GM18868 (cell line): ENCODE measurements around the gene IGDCC3.

ENCODE experiments used
- ATAC-seq: cut with Tn5 transposase; IDR thresholded peaks from one replicate; pipeline ENCODE4 v1.9.1; 2021; ENCODE audit warnings: mild to moderate bottlenecking, moderate library complexity; ENCODE audit not compliant: unreplicated experiment

Gene IGDCC3

DNA sequence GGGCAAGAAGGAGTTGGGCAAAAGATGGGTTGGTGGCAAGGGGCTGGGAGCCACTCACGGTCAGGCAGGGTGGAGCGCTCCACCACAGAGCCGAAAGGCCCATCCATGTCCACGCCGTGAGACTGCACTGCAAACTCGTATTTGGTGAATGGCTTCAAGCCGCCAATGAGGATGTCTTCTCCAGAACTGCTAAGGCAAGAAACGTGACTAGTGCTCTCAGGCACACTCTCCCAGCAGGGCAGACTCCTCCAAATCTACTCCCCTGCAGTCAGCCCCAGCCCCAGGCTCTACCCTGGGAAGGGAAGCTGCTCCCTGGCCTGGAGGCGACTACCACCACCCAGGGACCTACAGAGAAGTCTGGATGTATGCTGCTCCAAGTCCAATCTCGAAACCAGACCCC is 11.4 kb upstream of the IGDCC3 start:
- no peak for ATAC-seq

DNA sequence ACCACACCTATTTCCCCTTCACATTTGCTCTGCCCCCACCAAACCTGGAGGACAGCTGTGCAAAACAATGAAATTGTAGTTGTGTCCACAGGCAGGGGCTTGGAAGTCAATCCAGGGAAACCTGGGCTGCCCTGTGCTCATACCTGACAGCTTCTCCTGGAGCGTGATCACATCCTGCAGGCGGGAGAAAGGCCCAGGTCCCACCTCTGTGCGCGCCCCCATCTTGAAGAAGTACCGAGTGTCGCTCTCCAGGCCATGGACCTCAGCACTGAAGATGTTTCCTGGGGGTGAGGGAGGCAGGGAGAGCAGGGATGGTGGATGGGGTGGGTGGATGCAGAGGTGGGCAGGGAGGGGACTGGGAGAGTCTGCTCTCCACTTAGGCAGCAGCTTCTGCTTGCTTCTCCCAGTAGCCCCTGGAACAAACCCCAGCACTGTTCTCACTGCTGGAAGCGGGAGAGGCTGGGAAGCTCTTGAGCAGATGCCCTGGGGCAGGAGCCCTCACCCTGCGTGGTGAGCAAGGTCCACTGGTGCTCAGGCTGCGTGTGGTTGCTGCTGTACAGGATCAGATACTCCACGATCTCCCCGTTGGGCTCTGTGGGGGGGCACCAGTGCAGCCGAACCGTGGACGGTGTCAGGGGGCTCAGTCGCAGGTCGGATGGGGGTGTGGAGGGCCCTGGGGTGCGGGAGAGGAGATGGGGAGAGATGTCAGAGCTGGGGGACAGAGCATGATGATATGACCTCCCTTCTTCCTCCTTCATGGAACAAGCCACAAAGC is 10.7 kb upstream of the IGDCC3 start:
- ATAC-seq = no peak

DNA sequence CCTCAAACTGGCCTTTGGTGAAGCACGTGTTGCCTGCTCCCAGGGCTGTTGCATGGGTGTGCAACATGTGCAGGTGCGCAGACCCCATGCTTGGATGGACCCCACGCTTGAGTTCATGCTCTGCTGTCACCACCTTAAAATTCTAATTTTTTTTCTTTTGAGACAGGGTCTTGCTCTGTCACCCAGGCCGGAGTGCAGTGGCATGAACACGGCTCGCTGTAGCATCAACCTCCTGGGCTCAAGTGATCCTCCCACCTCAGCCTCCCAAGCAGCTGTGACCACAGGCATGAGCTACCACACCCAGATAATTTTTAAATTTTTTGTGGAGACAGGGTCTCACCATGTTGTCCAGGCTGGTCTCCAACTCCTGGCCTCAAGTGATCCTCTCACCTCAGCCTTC is 9.1 kb upstream of the IGDCC3 start:
- ATAC-seq = no peak

DNA sequence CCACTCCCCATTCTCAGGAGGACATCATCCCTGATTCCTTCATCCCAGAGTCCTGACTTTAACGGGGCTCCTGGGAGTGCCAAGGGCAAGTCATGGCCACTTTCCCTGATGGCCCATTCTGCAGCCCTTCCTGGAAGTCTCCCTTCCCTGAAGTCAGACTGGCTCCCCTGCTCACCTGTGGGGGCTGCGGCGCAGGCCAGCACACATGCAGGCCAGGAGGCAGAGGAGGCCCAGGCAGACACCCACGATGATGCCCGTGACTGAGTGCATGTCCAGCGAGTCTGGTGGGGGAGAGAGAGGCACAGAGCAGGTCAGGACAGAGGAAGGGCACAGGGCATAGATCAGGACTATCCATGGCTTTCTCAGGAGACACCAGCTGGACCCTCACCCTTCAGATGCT is 8.6 kb upstream of the IGDCC3 start:
- ATAC-seq = no peak

DNA sequence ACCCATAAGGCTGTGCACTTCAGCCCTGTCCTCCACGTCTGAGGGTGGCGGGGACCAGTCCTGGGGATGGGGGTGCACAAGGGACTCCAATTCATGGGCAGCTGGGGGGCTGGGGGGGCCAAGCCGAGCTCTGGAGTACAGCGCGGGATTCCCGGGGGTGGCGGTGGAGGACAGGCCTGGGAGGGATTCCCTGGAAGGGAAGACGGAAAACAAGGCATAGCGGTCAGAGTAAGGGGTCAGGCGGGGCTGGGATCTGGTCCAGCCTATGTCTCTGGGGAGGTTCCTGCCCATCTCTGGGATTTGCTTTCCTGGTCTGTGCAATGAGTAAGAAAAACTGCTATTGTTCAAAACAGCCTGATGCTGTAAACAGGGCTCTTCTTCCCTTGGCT is 8.1 kb upstream of the IGDCC3 start:
- no peak for ATAC-seq

DNA sequence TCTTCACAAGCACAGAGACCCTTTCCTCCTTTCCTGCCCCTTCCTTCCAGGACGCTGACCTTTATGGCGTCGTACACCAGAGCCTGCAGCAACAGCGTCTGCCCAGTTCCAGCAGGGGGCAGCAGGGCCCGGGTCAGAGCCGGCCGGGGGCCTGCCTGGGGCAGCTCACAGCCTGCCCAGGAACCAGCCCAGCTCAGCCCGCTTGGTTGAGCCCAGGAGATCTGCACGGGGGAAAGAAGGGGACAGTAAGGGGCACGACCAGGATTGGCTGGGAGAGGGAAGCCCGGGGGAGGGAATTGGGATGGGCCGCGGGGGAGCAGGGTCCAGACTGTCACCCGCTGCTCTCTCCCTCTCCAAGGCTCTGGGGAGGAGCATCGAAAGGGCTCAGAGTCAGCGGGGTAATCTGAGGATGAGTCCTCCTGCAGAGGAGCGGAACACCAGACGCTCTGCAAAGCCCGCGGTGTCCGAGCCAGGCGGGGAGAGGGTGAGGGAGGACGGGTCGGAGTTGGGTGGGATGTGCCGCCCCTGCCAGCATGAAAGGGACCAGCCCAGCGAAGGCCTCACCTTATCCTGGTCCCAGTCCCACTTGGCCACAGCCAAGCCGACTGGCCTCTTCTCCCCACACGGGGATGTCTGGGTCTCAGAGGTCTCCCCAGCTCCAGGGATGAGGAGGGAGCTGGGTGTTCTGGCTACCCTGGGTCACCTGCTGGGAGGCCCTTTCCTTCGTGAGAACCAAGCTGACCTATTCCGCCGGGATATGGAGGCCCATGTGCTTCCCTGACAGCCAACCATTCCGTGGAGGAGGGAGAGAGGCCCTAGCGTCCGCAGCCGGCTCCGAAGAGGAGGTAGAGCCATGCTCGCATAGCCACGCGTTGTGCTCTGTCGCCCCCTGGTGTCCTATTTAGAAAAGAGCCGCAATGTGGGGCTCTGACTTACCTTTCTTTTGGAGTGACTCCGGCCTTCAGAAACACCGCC is 7.4 kb upstream of the IGDCC3 start:
- ATAC-seq = peak; percentile 63

DNA sequence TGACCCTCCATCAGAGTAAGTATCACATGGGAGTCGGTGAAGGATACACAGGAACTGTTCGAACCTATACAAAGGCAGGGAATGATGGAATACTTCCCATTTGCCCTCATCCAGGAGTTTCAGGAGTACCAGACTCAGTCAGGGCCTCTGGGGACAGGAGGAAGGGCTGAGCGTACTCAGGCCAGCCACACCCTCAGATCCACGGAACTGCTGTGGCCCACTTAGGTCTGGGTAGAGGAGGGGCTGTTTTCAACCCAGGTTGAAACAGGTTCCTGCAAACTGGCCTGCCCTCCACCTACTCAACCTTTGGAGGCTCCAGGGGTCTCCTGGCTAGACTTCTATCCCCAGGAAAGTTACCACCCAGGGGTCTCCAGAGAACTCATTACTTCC is 6.7 kb upstream of the IGDCC3 start:
- ATAC-seq = no peak

DNA sequence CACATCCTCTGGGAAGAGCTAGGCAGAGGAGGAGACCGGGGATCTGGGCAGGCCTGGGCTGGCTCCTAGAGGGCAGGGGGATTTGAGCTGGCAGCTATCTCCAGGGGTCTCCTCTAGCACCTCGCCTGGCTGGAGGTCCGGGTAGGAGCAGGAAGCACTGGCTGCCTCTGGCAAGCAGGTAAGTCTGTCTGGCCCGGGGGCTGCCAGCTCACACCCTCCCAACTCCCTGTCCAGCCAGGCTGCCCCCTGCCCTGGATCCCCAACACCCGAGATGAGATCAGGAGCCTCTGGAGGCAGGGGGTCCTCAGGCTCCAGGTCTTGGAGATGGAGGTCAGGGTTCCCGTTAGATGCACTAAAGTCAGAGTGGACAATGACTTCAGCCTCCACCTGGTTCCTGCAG is 6.2 kb upstream of the IGDCC3 start:
- no peak for ATAC-seq

DNA sequence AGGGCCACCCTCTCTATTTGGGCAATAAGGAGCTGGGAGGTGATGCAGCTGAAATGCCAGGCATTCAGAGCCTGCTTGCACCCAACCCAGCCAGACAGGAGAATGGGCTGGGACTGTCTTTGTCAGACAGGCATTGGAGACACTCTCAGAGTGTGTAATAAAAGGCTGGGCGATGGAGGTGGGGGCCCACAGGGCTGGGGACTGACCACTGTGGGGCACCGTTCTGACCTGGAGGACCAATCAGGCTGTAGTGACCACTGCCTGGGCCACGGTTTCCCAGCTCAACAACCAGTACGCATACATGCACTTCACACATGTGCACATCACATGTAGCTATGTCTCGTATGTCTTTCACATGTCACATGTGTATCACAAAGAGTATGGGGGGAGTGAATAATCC is 5.7 kb upstream of the IGDCC3 start:
- no peak for ATAC-seq

DNA sequence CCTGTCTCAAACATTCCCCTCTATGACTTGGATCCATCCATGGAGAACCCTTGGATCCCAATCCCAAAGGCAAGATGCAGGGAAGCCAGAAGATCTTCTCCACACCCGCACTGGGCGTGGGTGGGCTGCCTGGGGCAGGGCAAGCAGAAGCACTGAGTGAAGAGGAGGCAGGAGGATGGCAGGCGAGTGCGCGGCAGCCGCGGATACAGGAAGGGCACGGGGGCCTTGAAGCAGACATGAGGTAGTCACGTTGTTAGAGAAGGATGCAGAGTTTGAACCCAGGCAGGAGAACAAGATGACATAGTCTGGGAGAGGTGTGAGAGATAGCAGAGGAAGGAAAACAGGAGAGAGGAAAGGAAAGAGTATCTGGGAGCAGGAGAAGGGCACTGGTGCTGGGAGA is 5.1 kb upstream of the IGDCC3 start:
- ATAC-seq = no peak

DNA sequence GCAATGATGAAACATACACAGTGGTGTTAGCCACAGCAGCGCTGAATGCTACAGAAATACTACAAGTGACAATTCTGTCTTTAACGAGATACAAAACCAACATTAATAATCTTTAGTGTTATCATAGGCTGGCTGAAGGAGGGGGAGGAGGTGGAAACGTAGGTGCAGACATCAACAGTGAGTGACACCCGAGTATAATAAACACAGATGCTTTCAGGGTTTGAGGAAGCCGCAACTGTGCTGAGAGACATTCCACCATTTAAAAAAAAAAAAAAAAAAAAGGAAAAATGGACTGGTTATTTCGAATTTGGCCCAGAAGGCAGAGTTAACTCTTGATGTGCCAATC is 4.3 kb upstream of the IGDCC3 start:
- no peak for ATAC-seq

DNA sequence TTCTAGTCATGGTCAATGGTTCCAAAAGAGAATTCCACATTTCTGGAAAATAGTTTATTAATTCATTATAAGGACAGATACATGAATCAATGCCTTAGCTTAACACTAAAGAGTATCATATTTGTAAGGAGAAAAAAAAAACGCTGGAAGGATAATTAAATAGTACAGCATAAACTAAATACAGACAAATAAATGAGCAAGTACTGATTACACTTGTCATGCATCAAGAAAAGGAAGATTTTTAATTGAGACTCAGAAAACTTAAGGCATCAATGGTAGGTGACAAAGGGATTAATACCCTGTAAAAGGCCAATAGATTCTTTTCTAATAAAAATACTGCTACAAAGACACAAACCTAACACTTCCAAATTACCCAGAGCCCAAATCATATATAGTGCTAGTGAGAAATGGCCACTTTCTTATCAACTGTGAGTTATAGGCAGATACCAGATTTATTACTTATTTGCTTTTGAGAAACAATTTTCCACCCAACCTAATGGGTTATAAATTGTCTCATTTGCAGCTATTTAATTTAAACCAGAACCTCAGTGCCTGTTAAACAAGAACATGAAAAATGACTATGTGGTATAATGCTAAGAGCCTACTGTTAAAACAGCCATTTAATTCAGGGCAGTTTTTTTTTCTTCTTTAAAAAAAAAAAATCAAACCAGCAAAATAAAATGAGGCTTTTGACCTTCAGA is 3.8 kb upstream of the IGDCC3 start:
- ATAC-seq = no peak

DNA sequence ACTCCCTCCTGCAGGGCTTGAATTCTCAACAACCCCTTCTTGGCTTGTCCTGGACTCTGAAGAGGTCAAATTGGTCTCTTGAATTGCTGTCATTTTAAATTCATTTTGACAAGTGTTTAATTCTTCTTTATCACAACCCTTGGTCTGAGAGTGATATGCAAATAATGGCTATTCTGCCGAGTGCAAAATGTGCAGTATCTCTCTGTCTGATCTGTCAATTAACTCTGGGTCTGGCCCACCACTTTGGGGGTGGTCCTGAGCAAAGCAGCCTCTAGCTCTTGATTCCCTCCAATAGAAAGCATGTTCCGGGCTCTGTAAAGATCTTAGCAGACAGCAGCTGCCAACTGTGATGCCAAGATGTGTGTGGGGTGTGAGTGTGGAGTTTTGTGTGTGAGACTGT is 2.2 kb upstream of the IGDCC3 start:
- ATAC-seq = no peak

DNA sequence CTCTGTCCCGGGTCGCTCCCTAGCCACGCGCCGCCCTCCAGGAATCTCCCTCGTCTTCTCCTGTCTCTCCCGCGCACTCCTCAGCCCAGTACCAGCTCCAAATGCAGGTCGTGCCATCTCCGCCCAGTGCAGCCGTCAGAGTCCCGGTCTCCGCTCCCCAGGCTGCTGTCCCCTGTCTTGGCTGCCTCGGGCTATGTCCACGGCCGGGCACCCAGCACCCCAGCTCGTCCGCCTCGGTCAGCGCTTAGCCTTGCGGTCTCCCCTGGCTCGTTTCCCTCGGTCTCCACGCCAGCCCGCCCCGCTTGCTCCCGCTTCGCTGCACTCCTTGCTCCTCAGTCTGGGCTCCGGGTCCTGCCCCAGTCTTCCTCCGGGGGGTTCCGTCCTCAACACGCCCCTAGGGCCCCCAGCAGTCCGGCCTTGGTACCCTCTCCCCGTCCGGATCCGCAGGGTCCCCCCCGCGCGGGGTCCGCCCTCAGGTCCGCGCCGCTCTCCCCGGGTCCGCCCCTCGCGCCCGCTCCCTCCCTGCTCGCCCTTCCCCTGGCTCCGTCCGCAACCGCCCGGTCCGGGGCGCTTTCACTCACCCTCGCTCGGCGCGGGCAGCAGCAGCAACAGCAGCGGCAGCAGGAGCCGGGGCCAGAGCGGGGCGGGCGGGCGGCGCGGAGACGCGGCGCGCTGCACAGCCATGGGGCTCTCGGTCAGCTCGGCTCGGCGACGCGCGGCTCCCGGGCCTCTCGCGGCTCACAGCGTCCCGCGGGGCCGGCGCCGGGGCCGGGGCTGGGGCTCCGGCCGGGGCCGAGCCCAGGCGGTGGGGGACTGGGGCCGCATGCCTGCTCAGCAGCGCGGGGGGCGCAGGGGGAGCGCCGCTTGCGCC is 462 bp downstream of the IGDCC3 start:
- ATAC-seq = no peak

DNA sequence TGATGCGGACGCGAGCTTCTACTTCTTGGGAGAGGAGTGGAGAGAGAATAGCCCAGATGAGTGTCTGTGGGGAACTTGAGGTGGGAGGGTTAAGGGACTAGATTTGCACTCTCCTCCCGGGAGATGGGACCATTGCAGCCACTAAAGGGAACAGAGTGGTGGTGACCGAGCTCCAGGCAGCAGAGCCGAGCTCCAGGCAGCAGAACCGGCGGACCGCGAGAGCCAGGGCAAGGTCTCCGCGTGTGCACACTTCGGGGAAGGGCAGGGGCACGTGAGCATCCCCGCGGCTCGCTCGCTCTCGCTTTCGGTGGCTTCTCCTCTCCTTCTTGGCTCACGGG is 1.1 kb downstream of the IGDCC3 start:
- ATAC-seq = no peak

DNA sequence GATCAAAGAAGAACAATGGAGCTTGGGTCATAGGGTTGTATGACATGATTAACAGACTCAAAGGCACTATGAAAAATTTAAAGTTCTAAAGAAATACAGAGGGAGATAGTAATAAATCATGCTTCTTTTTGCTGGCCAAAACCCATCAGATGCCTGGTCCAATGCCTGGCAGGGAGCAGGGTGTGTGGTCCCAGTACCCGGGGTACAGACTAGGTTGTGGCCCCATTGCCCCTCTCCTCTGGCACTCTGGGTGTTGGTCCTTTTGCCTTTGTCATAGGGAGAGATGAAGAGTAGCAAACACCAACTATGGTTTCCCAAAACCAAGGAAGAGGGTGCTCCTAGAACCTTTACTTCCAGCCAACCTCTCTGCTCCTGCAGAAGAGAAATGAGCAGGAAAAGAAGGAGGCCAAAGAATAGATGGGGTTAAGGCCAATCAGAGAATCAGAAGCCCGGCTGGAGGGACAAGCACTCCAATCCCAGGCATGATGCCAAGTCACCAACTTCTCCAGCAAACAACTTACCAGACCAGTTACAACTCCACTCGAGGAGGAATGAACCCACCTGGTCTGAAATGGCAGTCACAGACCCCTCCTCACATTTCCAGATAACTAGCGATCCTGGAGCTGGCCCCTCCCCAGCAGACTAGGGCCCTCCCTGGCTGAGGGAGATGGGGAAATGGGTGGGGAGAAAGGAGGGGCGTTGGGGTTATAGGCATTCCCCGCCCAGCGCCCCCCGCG is 1.8 kb downstream of the IGDCC3 start:
- ATAC-seq = no peak

DNA sequence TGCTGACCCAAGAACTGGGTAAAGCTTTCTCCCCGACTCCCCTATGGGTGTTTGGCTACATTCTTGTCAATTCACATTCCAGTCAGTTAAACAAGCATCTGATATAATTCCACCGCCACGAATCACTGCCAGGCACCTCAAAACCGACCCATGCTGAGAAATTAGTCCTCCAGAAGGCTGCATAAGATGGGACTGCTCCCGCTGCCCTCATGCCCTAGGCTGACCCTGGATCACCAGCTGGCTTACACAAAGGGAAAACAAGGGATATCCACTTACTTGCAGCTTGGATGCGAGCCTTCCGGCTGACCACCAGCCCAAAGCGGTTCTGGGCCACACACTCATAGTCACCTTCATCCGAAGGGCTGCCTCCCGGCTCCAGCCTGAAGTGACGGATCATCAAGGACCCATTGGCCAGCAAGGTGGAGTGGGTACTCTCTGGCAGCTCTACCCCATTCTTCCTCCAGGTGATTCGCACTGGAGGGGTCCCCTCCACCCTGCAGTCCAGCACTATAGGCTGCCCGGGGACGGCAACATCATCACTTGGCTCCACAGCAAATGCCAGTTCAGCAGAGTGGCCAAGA is 2.9 kb downstream of the IGDCC3 start:
- ATAC-seq = no peak

DNA sequence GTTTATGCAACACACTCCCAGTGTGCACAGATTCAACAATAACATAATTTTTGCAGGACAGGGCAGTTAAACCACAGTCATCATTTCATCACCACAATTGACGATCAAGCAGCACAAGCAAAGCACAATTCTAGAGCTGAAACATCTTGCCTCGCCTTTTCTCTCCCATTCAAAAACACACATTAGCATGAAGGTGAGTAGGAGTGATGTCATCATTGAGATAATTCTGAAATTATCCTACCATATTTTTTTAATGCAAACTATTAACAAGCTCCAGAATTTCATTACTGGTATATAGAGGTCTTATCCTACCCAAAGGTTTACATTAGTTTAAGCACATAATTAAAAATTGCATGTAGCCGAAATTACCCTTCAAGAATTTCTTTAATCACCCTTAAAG is 3.5 kb downstream of the IGDCC3 start:
- ATAC-seq = no peak

DNA sequence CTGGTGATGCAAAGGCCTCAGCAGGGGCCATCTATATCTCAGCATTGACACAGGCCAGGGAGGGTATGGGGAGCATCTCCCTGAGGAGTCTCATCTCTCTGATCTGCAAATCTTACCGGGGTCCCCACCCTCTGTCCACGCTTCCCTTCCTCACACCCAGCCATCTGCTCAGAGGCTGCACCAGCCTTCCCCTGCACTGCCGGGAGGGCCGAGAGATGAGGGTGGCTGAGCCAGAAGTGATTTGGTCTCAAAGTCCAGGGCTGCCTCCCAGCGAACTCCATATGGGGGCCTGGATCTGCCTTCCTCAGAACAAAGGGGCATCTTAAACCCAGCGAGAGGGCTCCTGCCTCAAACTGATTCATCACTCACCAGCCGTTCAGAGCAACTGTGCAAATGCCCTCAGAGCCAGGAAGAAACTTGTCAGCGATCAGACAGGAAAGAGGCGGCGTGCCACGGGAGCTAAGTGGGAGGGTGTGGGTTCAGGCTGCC is 4.6 kb downstream of the IGDCC3 start:
- no peak for ATAC-seq

DNA sequence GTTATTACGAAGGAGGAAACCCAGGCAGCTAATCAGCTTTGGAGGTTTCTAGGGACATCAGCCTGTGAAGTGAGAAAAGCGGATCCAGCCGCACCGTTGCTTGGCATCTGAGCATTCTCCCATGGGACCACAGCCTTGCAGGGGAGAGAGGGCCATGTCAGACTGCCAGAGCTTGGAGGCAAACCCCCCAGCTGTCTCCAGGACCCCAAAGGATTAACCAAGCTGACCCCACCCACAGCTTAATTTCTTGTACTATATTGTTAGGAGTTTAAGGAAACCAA is 5.1 kb downstream of the IGDCC3 start:
- no peak for ATAC-seq
